T-cell (primary cell): Measurements from ENCODE around the gene TC2N. TPM values are rescaled to one million over a fixed set of nuclear protein-coding genes. Genes with fewer than 3 reads are reported as not detected.
"Not testable (repeated sequence)": the region's sequence is repeated elsewhere in the genome, so short reads cannot be mapped to it uniquely, and the experiment has no call there.

ENCODE experiments used
- ATAC-seq, 4 experiments: fragments of 200-7000 bp in 3 of 4; fragments of 150-1000 bp in 1 of 4; cut with Tn5 transposase; replicated peaks in 1 of 4; 1 replicate in 3 of 4; 2 replicates in 1 of 4; pipeline ENCODE4 v1.10.0; 2021; ENCODE audit warnings: moderate library complexity in 3 of 4, mild to moderate bottlenecking in 2 of 4, moderate number of reproducible peaks in 1 of 4
- CTCF ChIA-PET, 2 donors: fragments of 300-600 bp; sonication (Branson Sonifier 250); formaldehyde crosslinking; loops; one replicate each; lab custom pipeline; 2022; ENCODE audit warnings: antibody characterized with exemption in 2 of 2; lab: Charles Lee
- POLR2A ChIA-PET, 2 donors: fragments of 300-600 bp; sonication (Branson Sonifier 250); formaldehyde crosslinking; loops; one replicate each; lab custom pipeline; 2022; ENCODE audit warnings: antibody characterized with exemption in 2 of 2; lab: Charles Lee
- DNase-seq, 35 experiments: peaks; one replicate each; pipeline versions ENCODE4 v3.0.0 to v3.0.0-alpha.2; 2013 to 2023
- H3K27ac ChIP-seq: one replicate; pipeline ENCODE4 v1.5.1; 2013; ENCODE audit warnings: low read length
- H3K27me3 ChIP-seq, 2 experiments: replicated peaks in 1 of 2; 1 replicate in 1 of 2; 2 replicates in 1 of 2; pipeline versions ENCODE4 v1.6.1 to v1.7.0; 2013; ENCODE audit warnings: low read length in 1 of 2, mixed read lengths in 1 of 2; ENCODE audit not compliant: control insufficient read depth in 2 of 2, insufficient read depth in 2 of 2; ENCODE audit errors: extremely low read depth in 1 of 2
- H3K36me3 ChIP-seq, 2 donors: 1 replicate in 1 of 2; 2 replicates in 1 of 2; pipeline versions ENCODE4 v1.6.1 to v1.7.0; 2013; ENCODE audit warnings: low read length in 1 of 2; ENCODE audit not compliant: control insufficient read depth in 2 of 2, insufficient read depth in 1 of 2; ENCODE audit errors: extremely low read depth in 1 of 2
- H3K4me1 ChIP-seq, 2 experiments: 1 replicate in 1 of 2; 2 replicates in 1 of 2; pipeline versions ENCODE4 v1.6.1 to v1.7.0; 2013; ENCODE audit warnings: low read length in 2 of 2, mixed read lengths in 1 of 2; ENCODE audit not compliant: insufficient read depth in 2 of 2, control insufficient read depth in 1 of 2; ENCODE audit errors: extremely low read depth in 1 of 2
- H3K4me3 ChIP-seq, 2 donors: 1 replicate in 1 of 2; 2 replicates in 1 of 2; pipeline versions ENCODE4 v1.5.1 to v1.7.0; 2013; ENCODE audit warnings: mild to moderate bottlenecking in 2 of 2, low read length in 1 of 2, moderate library complexity in 1 of 2; ENCODE audit not compliant: control insufficient read depth in 1 of 2; ENCODE audit errors: extremely low read depth in 1 of 2
- H3K9me3 ChIP-seq: 2 replicates; pipeline ENCODE4 v1.7.0; 2013
- H3K27ac Mint-ChIP-seq, 2 donors: one replicate each; pipeline ENCODE4 v1.8.0; 2020 to 2021; ENCODE audit warnings: mild to moderate bottlenecking in 2 of 2, mixed read lengths in 2 of 2
- H3K27me3 Mint-ChIP-seq, 2 donors: one replicate each; pipeline ENCODE4 v1.8.0; 2021 to 2022; ENCODE audit warnings: mixed read lengths in 2 of 2
- H3K36me3 Mint-ChIP-seq: one replicate; pipeline ENCODE4 v1.8.0; 2021; ENCODE audit warnings: mixed read lengths
- H3K4me1 Mint-ChIP-seq, 3 donors: one replicate each; pipeline ENCODE4 v1.8.0; 2020 to 2022; ENCODE audit warnings: mixed read lengths in 3 of 3, mild to moderate bottlenecking in 1 of 3
- H3K4me3 Mint-ChIP-seq, 3 donors: one replicate each; pipeline ENCODE4 v1.8.0; 2020 to 2022; ENCODE audit warnings: mild to moderate bottlenecking in 3 of 3, mixed read lengths in 3 of 3, moderate library complexity in 3 of 3
- H3K9me3 Mint-ChIP-seq, 3 donors: one replicate each; pipeline ENCODE4 v1.8.0; 2020 to 2022; ENCODE audit warnings: mixed read lengths in 3 of 3
- WGBS: methylation state at CpG from one replicate; pipeline ENCODE4 v1.1.5; 2013; ENCODE audit warnings: missing lambda C conversion rate; ENCODE audit not compliant: insufficient coverage; 5-methylcytosine and 5-hydroxymethylcytosine counted together
- total RNA-seq, 35 experiments: library from RNA in 6 of 35; stranded (reverse) in 6 of 35; fragments of 120-200 nt in 1 of 35; gene quantifications; one replicate each; pipeline versions ENCODE4 v1.2.1 to v1.2.4 and lab custom pipeline; 2013 to 2026

TC2N gene
- total RNA-seq, 5 donors from 2014 or later (not counting 1 experiment from before 2014, with no cell fraction given): 203 to 274 (median 243) TPM

DNA sequence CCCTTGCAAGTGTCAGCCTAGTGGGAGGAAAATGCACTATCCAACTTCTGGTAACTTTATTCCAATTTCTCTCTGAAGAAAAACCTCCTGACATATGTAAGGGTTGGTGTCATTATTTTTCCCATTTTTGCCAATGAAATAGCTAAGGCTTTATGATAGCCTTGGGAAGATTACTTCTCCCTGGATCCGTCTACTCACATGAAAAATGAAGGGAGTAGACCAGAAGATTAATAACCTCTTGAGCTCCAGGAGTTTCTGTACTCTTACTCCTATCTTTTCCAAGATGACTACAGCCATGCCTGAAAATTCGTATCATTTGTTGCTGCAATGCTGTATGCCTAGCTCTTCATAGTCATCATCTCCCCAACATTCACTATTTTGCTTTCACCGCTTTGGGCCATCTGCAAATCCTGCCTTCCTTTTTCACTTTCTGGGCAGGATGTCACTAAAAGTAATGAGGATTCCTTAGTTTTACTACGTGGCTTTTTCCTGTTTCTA is 18.8 kb downstream of the TC2N start:
- H3K4me3 Mint-ChIP-seq: no peak overlapping the region
- no peak for DNase-seq
- no peaks in the 10 kb centered on the region for H3K9me3 Mint-ChIP-seq
- Histone ChIP-seq H3K9me3 (no peaks in the 10 kb centered on the region), H3K36me3 (peaks cover 7 to 72% of the 10 kb centered on the region in 2 donors), H3K27ac (no peak overlapping the region), H3K4me1 (peaks cover 2 to 15% of the 10 kb centered on the region in 2 experiments), H3K27me3 (no peaks in the 10 kb centered on the region), H3K4me3 (no peak overlapping the region)
- H3K4me1 Mint-ChIP-seq: peaks cover 53 to 77% (median 71%) of the 10 kb centered on the region in 3 donors
- ChIA-PET CTCF (no interaction called here), POLR2A (interaction anchor here in 1 of 2 donors (0.6 kb wide), 2 partner anchors 17 to 600 kb away, joined by 6 to 9 read pairs; no protein-coding TSS in a partner anchor)
- no peaks in the 10 kb centered on the region for H3K27me3 Mint-ChIP-seq
- peak overlapping the region in 1 of 2 donors; percentile 52 for H3K27ac Mint-ChIP-seq
- 90% methylated on average over 1 of the region's 4 CpGs for WGBS
- ATAC-seq: no peak
- H3K36me3 Mint-ChIP-seq: peaks cover 59% of the 10 kb centered on the region

- peaks cover 52 to 78% (median 73%) of the 10 kb centered on the region in 3 donors for H3K4me1 Mint-ChIP-seq
- ChIA-PET POLR2A (no interaction called here), CTCF (interaction anchor here (0.5 to 0.7 kb wide), 2 partner anchors 16 to 113 kb away, joined by 3 to 4 read pairs; no protein-coding TSS in a partner anchor)
- peaks cover 60% of the 10 kb centered on the region for H3K36me3 Mint-ChIP-seq
- no CpG with 5 or more reads among the region's 1 CpG for WGBS
- ATAC-seq: no peak
- no peaks in the 10 kb centered on the region for H3K9me3 ChIP-seq
- H3K9me3 Mint-ChIP-seq: no peaks in the 10 kb centered on the region
- H3K4me3 ChIP-seq: no peak overlapping the region
- H3K36me3 ChIP-seq: peaks cover 7 to 75% of the 10 kb centered on the region in 2 donors
- H3K27me3 ChIP-seq: no peaks in the 10 kb centered on the region
- no peaks in the 10 kb centered on the region for H3K27me3 Mint-ChIP-seq
- H3K27ac Mint-ChIP-seq: peak overlapping the region; percentile 36 to 72
- DNase-seq: no peak
- no peak overlapping the region for H3K27ac ChIP-seq
- H3K4me3 Mint-ChIP-seq: no peak overlapping the region
- peaks cover 2 to 15% of the 10 kb centered on the region in 2 experiments for H3K4me1 ChIP-seq
Observed at GRCh38 chr14:91847693-91848092, 19.6 kb downstream of the TC2N start.

DNA sequence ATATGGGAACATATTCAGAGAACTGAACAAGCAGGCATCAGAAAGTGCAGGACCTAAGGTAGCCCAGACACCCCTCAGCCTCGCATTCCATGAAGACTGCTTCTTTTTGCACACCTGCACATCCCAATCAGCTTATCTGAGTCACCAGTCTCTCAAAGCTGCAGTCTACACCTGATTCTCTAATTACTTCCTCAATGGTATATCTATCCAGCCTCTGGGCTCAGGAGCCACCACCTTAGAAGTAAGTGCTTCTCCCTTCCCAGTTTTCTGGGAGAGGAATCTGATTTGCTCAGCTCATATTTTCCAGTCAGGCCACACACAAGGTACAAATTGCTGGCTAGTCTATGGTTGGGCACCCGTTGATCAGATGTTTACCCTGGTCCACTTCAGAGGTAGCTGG is 21.7 kb downstream of the TC2N start:
- ChIA-PET POLR2A (no interaction called here), CTCF (interaction anchor here in 1 of 2 donors (1.7 kb wide), 1 partner anchor 46 kb away, joined by 3 read pairs; no protein-coding TSS in a partner anchor)
- H3K4me3 ChIP-seq: no peak overlapping the region
- peak overlapping the region; percentile 39 to 45 for H3K27ac Mint-ChIP-seq
- H3K4me1 ChIP-seq: peaks cover 3 to 28% of the 10 kb centered on the region in 2 experiments
- DNase-seq (no peak), ATAC-seq (no peak)
- WGBS: 100% methylated on average over 1 of the region's 2 CpGs
- no peaks in the 10 kb centered on the region for H3K9me3 Mint-ChIP-seq
- peaks cover 62% of the 10 kb centered on the region for H3K36me3 Mint-ChIP-seq
- peaks cover 10 to 68% of the 10 kb centered on the region in 2 donors for H3K36me3 ChIP-seq
- H3K4me1 Mint-ChIP-seq: peaks cover 55 to 80% (median 78%) of the 10 kb centered on the region in 3 donors
- no peak overlapping the region for H3K4me3 Mint-ChIP-seq
- no peaks in the 10 kb centered on the region for H3K9me3 ChIP-seq
- H3K27me3 ChIP-seq: no peaks in the 10 kb centered on the region
- H3K27me3 Mint-ChIP-seq: no peaks in the 10 kb centered on the region
- no peak overlapping the region for H3K27ac ChIP-seq

- peaks cover 3 to 23% of the 10 kb centered on the region in 2 experiments for H3K4me1 ChIP-seq
- not testable (repeated sequence) for H3K9me3 ChIP-seq, H3K27ac Mint-ChIP-seq, H3K9me3 Mint-ChIP-seq, DNase-seq, H3K4me3 ChIP-seq, H3K4me3 Mint-ChIP-seq, ATAC-seq, H3K27ac ChIP-seq, H3K27me3 Mint-ChIP-seq, H3K27me3 ChIP-seq
- 100% methylated on average over 5 of the region's 8 CpGs for WGBS
- H3K4me1 Mint-ChIP-seq: peaks cover 61 to 80% (median 80%) of the 10 kb centered on the region in 3 donors
- H3K36me3 ChIP-seq: peaks cover 10 to 68% of the 10 kb centered on the region in 2 donors
- ChIA-PET POLR2A (interaction anchor here in 1 of 2 donors (0.8 kb wide), 1 partner anchor 18 kb away, joined by 5 read pairs; no protein-coding TSS in a partner anchor), CTCF (interaction anchor here in 1 of 2 donors (0.8 kb wide), 1 partner anchor 14 kb away, joined by 4 read pairs; no protein-coding TSS in a partner anchor)
- peaks cover 65% of the 10 kb centered on the region for H3K36me3 Mint-ChIP-seq
Observed at GRCh38 chr14:91845056-91845455, 22.3 kb downstream of the TC2N start.

GRCh38 chr14:91844029-91844428 is 23.3 kb downstream of the TC2N start:
- Histone ChIP-seq H3K36me3 (peaks cover 10 to 67% of the 10 kb centered on the region in 2 donors), H3K4me1 (peaks cover 8 to 24% of the 10 kb centered on the region in 2 experiments), H3K9me3 (no peaks in the 10 kb centered on the region), H3K4me3 (no peak overlapping the region), H3K27ac (no peak overlapping the region), H3K27me3 (no peaks in the 10 kb centered on the region)
- Mint-ChIP-seq H3K27me3 (no peaks in the 10 kb centered on the region), H3K4me1 (peaks cover 64 to 86% (median 84%) of the 10 kb centered on the region in 3 donors), H3K27ac (peak overlapping the region; percentile 55 to 56), H3K9me3 (no peaks in the 10 kb centered on the region), H3K36me3 (peaks cover 66% of the 10 kb centered on the region), H3K4me3 (no peak overlapping the region)
- WGBS: 92% methylated on average over 2 of the region's 4 CpGs
- ChIA-PET POLR2A (interaction anchor here in 1 of 2 donors (0.7 kb wide), 2 partner anchors 17 to 195 kb away, joined by 3 to 4 read pairs; no protein-coding TSS in a partner anchor), CTCF (interaction anchor here in 1 of 2 donors (0.8 to 0.9 kb wide), 2 partner anchors 39 to 43 kb away, joined by 3 to 4 read pairs; no protein-coding TSS in a partner anchor)
- no peak for ATAC-seq
- no peak for DNase-seq

DNA sequence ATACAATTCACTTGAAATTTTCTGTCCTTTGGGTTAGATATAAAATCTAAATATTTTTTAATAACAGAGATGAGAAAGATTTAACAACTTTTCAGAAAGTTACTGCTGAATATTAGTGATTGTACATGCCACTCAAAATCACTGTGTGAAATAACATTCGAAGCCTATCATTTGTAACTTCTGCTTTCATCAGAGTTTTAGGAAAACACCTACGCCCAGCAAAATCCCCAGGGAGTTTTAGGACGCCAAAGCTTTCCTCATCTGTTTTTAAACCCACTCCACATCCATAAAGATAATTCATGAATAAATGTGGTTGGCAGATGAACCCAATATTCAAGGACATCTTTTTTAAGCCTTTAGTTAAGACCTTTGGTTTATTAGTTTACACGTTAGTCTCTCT is 23.9 kb downstream of the TC2N start:
- H3K27me3 Mint-ChIP-seq: no peaks in the 10 kb centered on the region
- POLR2A ChIA-PET: interaction anchor here in 1 of 2 donors (0.7 kb wide), 1 partner anchor 195 kb away, joined by 4 read pairs; no protein-coding TSS in a partner anchor
- DNase-seq (no peak), ATAC-seq (no peak)
- CTCF ChIA-PET: interaction anchor here in 1 of 2 donors (0.5 to 0.9 kb wide), 3 partner anchors 38 to 178 kb away, joined by 3 to 6 read pairs (median 4); no protein-coding TSS in a partner anchor
- H3K36me3 ChIP-seq: peaks cover 9 to 63% of the 10 kb centered on the region in 2 donors
- H3K4me3 ChIP-seq: no peak overlapping the region
- H3K4me1 Mint-ChIP-seq: peaks cover 63 to 86% (median 84%) of the 10 kb centered on the region in 3 donors
- peaks cover 9 to 24% of the 10 kb centered on the region in 2 experiments for H3K4me1 ChIP-seq
- H3K9me3 ChIP-seq: no peaks in the 10 kb centered on the region
- peaks cover 61% of the 10 kb centered on the region for H3K36me3 Mint-ChIP-seq
- no peak overlapping the region for H3K27ac ChIP-seq
- H3K9me3 Mint-ChIP-seq: no peaks in the 10 kb centered on the region
- WGBS: no CpG with 5 or more reads among the region's 4 CpGs
- H3K27me3 ChIP-seq: no peaks in the 10 kb centered on the region
- peak overlapping the region in 1 of 2 donors; percentile 34 for H3K27ac Mint-ChIP-seq
- H3K4me3 Mint-ChIP-seq: no peak overlapping the region
